Type B pancreatic cell (in vitro differentiated cells): Measurements from ENCODE around the gene RNFT1. TPM values are rescaled to one million over a fixed set of nuclear protein-coding genes. Genes with fewer than 3 reads are reported as not detected.
"Not testable (repeated sequence)": the region's sequence is repeated elsewhere in the genome, so short reads cannot be mapped to it uniquely, and the experiment has no call there.

Experiments
- DNase-seq: peaks from one replicate; pipeline ENCODE4 v3.0.0; 2021; ENCODE audit warnings: mixed read lengths; ENCODE audit not compliant: unreplicated experiment; ENCODE audit errors: extremely low spot score
- H3K27ac Mint-ChIP-seq: 2 replicates; pipeline ENCODE4 v1.8.0; 2021; ENCODE audit warnings: mild to moderate bottlenecking, mixed read lengths
- H3K27me3 Mint-ChIP-seq: 2 replicates; pipeline ENCODE4 v1.8.0; 2021; ENCODE audit warnings: mixed read lengths
- H3K36me3 Mint-ChIP-seq: 2 replicates; pipeline ENCODE4 v1.8.0; 2021; ENCODE audit warnings: mixed read lengths
- H3K4me1 Mint-ChIP-seq: one replicate; pipeline ENCODE4 v1.8.0; 2021; ENCODE audit warnings: mixed read lengths; ENCODE audit not compliant: unreplicated experiment
- H3K4me3 Mint-ChIP-seq: 2 replicates; pipeline ENCODE4 v1.8.0; 2021; ENCODE audit warnings: mild to moderate bottlenecking, mixed read lengths
- H3K9me3 Mint-ChIP-seq: 2 replicates; pipeline ENCODE4 v1.8.0; 2021; ENCODE audit warnings: mixed read lengths
- CTCF ChIP-seq: fragments of 200-600 bp; sonication (generic); conservative IDR thresholded peaks from 2 replicates; pipeline ENCODE4 v1.5.0; 2021; ENCODE audit warnings: antibody characterized with exemption, mild to moderate bottlenecking
- long read RNA-seq: library from polyadenylated mRNA; unstranded; transcript quantifications from one replicate; pipeline ENCODE4 v2.0.0, GENCODE V29; 2020
- total RNA-seq: library from RNA; stranded (reverse); gene quantifications from 2 replicates; pipeline ENCODE4 v1.2.1, GENCODE V29; 2021; ENCODE audit warnings: low replicate concordance

Gene RNFT1
- 19.9 and 27.4 TPM in 2 replicates for total RNA-seq
- long read RNA-seq, transcript RNFT1-201 (9 exons, 2,101 nt) = major isoform, 79 of 114 reads
- long read RNA-seq, transcript RNFT1-202 (7 exons, 1,809 nt) = minor isoform, 7 of 114 reads
- long read RNA-seq, transcript RNFT1-204 (8 exons, 1,893 nt) = minor isoform, 8 of 114 reads
- long read RNA-seq, partial matches to known transcripts = 5 of 114 reads
- long read RNA-seq, other reads (novel, unspliced or antisense) = 14 of 114 reads

GRCh38 chr17:59964482-59965328 lies at the start of gene RNFT1:
TSS of gene RNFT1 (minus strand) at chr17:59964740. CDS start at chr17:59964663, 77 bp downstream.
- Mint-ChIP-seq H3K4me1 (peaks cover 16% of the 10 kb centered on the region), H3K9me3 (no peaks in the 10 kb centered on the region), H3K4me3 (peak within 1 kb of the TSS; percentile 90), H3K27ac (peak within 1 kb of the TSS; percentile 91), H3K36me3 (peaks cover 4% of the 10 kb centered on the region), H3K27me3 (peaks cover 5% of the 10 kb centered on the region)
- no peak for TF ChIP-seq CTCF
- DNase-seq = peak; percentile 89

- H3K4me1 Mint-ChIP-seq, H3K27ac Mint-ChIP-seq, H3K36me3 Mint-ChIP-seq, H3K4me3 Mint-ChIP-seq, H3K27me3 Mint-ChIP-seq, H3K9me3 Mint-ChIP-seq, DNase-seq: not testable (repeated sequence)
These were observed 44.8 kb upstream of the RNFT1 start for GRCh38 chr17:60009326-60009725.

- DNase-seq, H3K27me3 Mint-ChIP-seq, H3K9me3 Mint-ChIP-seq, H3K36me3 Mint-ChIP-seq, H3K4me3 Mint-ChIP-seq, H3K4me1 Mint-ChIP-seq, H3K27ac Mint-ChIP-seq: not testable (repeated sequence)
These were observed 43.8 kb upstream of the RNFT1 start for GRCh38 chr17:60008377-60008776.

- no peak overlapping the region for H3K27ac Mint-ChIP-seq
- H3K36me3 Mint-ChIP-seq = no peaks in the 10 kb centered on the region
- no peak overlapping the region for H3K4me3 Mint-ChIP-seq
- no peaks in the 10 kb centered on the region for H3K4me1 Mint-ChIP-seq
- no peak for TF ChIP-seq CTCF
- no peaks in the 10 kb centered on the region for H3K27me3 Mint-ChIP-seq
- no peak for DNase-seq
- no peaks in the 10 kb centered on the region for H3K9me3 Mint-ChIP-seq
These were observed 41.6 kb upstream of the RNFT1 start for GRCh38 chr17:60006160-60006559.

- DNase-seq, H3K27ac Mint-ChIP-seq, H3K36me3 Mint-ChIP-seq, H3K27me3 Mint-ChIP-seq, H3K9me3 Mint-ChIP-seq, H3K4me3 Mint-ChIP-seq, H3K4me1 Mint-ChIP-seq: not testable (repeated sequence)
These were observed 40.0 kb upstream of the RNFT1 start for GRCh38 chr17:60004561-60004960.

- H3K27ac Mint-ChIP-seq, H3K9me3 Mint-ChIP-seq, H3K4me1 Mint-ChIP-seq, H3K27me3 Mint-ChIP-seq, DNase-seq, H3K36me3 Mint-ChIP-seq, H3K4me3 Mint-ChIP-seq: not testable (repeated sequence)
These were observed 37.9 kb upstream of the RNFT1 start for GRCh38 chr17:60002405-60002804.

GRCh38 chr17:59996608-59997007 lies 32.1 kb upstream of the RNFT1 start:
- DNase-seq, H3K27me3 Mint-ChIP-seq, H3K36me3 Mint-ChIP-seq, H3K4me1 Mint-ChIP-seq, H3K9me3 Mint-ChIP-seq, H3K4me3 Mint-ChIP-seq, H3K27ac Mint-ChIP-seq: not testable (repeated sequence)

GRCh38 chr17:59975166-59975565 lies 10.6 kb upstream of the RNFT1 start:
- not testable (repeated sequence) for H3K27ac Mint-ChIP-seq, H3K4me3 Mint-ChIP-seq, DNase-seq, H3K4me1 Mint-ChIP-seq, H3K27me3 Mint-ChIP-seq, H3K36me3 Mint-ChIP-seq, H3K9me3 Mint-ChIP-seq

- H3K27ac Mint-ChIP-seq, H3K4me3 Mint-ChIP-seq, H3K27me3 Mint-ChIP-seq, H3K36me3 Mint-ChIP-seq, DNase-seq, H3K4me1 Mint-ChIP-seq, H3K9me3 Mint-ChIP-seq: not testable (repeated sequence)
These were observed 8.9 kb upstream of the RNFT1 start for GRCh38 chr17:59973483-59973882.
